MM.1S (cell line): ENCODE results near the gene UBL4A.

Experiments
- CTCF ChIP-seq: fragments of 300-600 bp; sonication (generic); IDR thresholded peaks from 2 replicates; pipeline ENCODE4 v1.5.1; 2016; ENCODE audit warnings: antibody characterized with exemption, low read length, mixed read lengths
- EZH2 ChIP-seq: fragments of 300-600 bp; sonication (generic); optimal IDR thresholded peaks from 2 replicates; pipeline ENCODE3; 2017; ENCODE audit warnings: low read depth, mild to moderate bottlenecking, antibody characterized with exemption, low read length, mixed read lengths

GRCh38 chrX:154531626-154532025 is 45.2 kb upstream of the UBL4A start:
- TF ChIP-seq CTCF (no peak), EZH2 (no peak)
